ENCODE measurements around the gene MED31. TPM values are rescaled to one million over a fixed set of nuclear protein-coding genes. Genes with fewer than 3 reads are reported as not detected.

The MED31 gene
- total and polyA plus RNA-seq, 2 experiments from 2014 or later = 13.8 to 44.2 TPM

DNA sequence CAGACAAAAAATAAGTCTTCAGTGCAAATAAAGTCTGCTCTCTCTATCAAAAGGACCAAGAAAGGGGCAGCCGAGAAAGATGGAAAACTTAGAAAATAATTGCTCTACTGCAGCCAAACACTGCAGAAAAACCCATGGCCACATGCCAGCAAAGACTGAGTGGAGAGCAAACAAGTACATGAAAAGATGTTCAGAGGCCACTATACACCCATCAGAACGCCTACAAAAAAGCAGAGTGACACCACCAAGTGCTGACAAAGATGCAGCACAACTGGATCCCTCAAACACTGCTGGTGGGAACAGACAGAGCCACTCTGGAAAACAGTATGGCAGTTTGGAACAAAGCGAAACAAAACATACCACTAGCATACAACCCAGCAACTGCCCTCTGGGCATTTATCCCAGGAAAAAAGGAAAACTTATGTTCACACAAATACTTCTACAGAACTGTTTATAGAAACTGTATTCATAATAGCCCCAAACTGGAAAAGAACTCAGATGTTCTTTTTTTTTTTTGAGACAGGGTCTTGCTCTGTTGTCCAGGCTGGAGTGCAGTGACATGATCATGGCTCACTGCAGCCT is 47.6 kb downstream of the MED31 start:
- TF ChIP-seq EZH2phosphoT487 (IDR thresholded peaks at IDR 0.05; ENCODE audit: low read depth, severe bottlenecking, unreplicated experiment) (no peak), EZH2 (IDR thresholded peaks at IDR 0.05; ENCODE audit: borderline replicate concordance) (no peak)
- TF ChIP-seq, protein P1, sequence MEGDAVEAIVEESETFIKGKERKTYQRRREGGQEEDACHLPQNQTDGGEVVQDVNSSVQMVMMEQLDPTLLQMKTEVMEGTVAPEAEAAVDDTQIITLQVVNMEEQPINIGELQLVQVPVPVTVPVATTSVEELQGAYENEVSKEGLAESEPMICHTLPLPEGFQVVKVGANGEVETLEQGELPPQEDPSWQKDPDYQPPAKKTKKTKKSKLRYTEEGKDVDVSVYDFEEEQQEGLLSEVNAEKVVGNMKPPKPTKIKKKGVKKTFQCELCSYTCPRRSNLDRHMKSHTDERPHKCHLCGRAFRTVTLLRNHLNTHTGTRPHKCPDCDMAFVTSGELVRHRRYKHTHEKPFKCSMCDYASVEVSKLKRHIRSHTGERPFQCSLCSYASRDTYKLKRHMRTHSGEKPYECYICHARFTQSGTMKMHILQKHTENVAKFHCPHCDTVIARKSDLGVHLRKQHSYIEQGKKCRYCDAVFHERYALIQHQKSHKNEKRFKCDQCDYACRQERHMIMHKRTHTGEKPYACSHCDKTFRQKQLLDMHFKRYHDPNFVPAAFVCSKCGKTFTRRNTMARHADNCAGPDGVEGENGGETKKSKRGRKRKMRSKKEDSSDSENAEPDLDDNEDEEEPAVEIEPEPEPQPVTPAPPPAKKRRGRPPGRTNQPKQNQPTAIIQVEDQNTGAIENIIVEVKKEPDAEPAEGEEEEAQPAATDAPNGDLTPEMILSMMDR (IDR thresholded peaks at IDR 0.05; ENCODE audit: poor library complexity) = no peak
- WGBS (ENCODE audit: low lambda C conversion rate, missing lambda C conversion rate) = 92% methylated on average over 3 of the region's 3 CpGs
- Histone ChIP-seq H3K4me3 (no peak overlapping the region), H3K4me1 (ENCODE audit: insufficient read depth) (no peaks in the 10 kb centered on the region), H3K36me3 (replicated peaks; ENCODE audit: insufficient read depth, low read depth) (peaks cover 4% of the 10 kb centered on the region), H3K27ac (no peak overlapping the region), H4K20me1 (ENCODE audit: insufficient read depth, poor library complexity, severe bottlenecking) (no peaks in the 10 kb centered on the region), H3K4me2 (no peak overlapping the region), H3K9me2 (replicated peaks; ENCODE audit: insufficient read depth) (no peaks in the 10 kb centered on the region), H3K79me2 (no peaks in the 10 kb centered on the region), H3K9me3 (ENCODE audit: low read depth) (no peaks in the 10 kb centered on the region), H3K27me3 (no peaks in the 10 kb centered on the region), H2AFZ (no peak overlapping the region)
- peak; percentile 8 for DNase-seq (ENCODE audit: low spot score)

DNA sequence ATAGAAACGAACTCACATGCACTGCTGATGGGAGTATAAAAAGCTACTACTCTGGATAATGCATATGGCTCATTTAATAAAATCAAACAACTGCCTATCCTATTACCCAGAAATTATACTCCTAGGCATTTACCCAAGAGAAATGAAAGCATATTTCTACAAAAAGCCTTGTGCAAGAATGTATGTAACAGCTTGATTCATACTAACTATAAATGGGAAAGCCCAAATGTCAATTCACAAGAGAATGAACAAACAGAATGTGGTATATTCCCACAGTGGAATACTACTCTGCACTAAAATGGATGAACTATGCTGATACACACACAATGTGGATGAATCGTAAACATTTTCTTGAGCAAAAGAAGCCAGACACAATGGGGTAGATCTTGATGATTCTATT is 49.3 kb downstream of the MED31 start:
- Histone ChIP-seq H2AFZ (no peak overlapping the region), H3K4me2 (no peak overlapping the region), H4K20me1 (ENCODE audit: insufficient read depth, poor library complexity, severe bottlenecking) (no peaks in the 10 kb centered on the region), H3K9me2 (replicated peaks; ENCODE audit: insufficient read depth) (no peaks in the 10 kb centered on the region), H3K79me2 (no peaks in the 10 kb centered on the region), H3K9me3 (ENCODE audit: low read depth) (no peaks in the 10 kb centered on the region), H3K27ac (no peak overlapping the region), H3K4me1 (ENCODE audit: insufficient read depth) (no peaks in the 10 kb centered on the region), H3K36me3 (replicated peaks; ENCODE audit: insufficient read depth, low read depth) (no peaks in the 10 kb centered on the region), H3K4me3 (no peak overlapping the region), H3K27me3 (no peaks in the 10 kb centered on the region)
- WGBS (ENCODE audit: low lambda C conversion rate, missing lambda C conversion rate) = 91% methylated on average over 2 of the region's 2 CpGs
- no peak for DNase-seq (ENCODE audit: low spot score)
- TF ChIP-seq EZH2 (IDR thresholded peaks at IDR 0.05; ENCODE audit: borderline replicate concordance) (no peak), EZH2phosphoT487 (IDR thresholded peaks at IDR 0.05; ENCODE audit: low read depth, severe bottlenecking, unreplicated experiment) (no peak)
- TF ChIP-seq, protein P1 (IDR thresholded peaks at IDR 0.05; ENCODE audit: poor library complexity) = no peak

DNA sequence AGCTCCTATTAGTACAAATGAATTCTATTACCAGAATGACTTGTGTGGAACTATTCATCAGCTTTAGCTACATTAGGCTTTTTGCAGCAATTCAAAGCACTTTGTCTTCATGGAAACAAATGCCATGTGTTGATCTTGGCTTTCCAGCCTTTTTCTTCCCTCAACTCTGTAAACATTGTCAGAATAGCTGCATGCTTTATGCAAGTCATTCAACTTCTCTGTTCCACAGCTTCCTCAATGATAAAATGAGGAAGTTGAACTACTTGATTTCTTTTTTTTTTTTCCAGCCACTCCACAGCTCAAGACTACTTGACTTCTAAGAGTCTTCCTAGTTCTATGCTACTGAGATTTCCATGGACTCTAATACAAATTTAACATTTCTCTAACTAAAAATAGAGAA is 52.0 kb downstream of the MED31 start:
- H3K36me3 ChIP-seq (replicated peaks; ENCODE audit: insufficient read depth, low read depth) = no peaks in the 10 kb centered on the region
- no peak for DNase-seq (ENCODE audit: low spot score)
- no peak overlapping the region for H3K27ac ChIP-seq
- no peak overlapping the region for H2AFZ ChIP-seq
- H3K79me2 ChIP-seq = no peaks in the 10 kb centered on the region
- no peaks in the 10 kb centered on the region for H3K27me3 ChIP-seq
- H4K20me1 ChIP-seq (ENCODE audit: insufficient read depth, poor library complexity, severe bottlenecking) = no peaks in the 10 kb centered on the region
- H3K9me2 ChIP-seq (replicated peaks; ENCODE audit: insufficient read depth) = no peaks in the 10 kb centered on the region
- TF ChIP-seq EZH2phosphoT487 (IDR thresholded peaks at IDR 0.05; ENCODE audit: low read depth, severe bottlenecking, unreplicated experiment) (no peak), EZH2 (IDR thresholded peaks at IDR 0.05; ENCODE audit: borderline replicate concordance) (no peak)
- TF ChIP-seq, protein P1 (IDR thresholded peaks at IDR 0.05; ENCODE audit: poor library complexity) = no peak
- H3K4me3 ChIP-seq = no peak overlapping the region
- no peak overlapping the region for H3K4me2 ChIP-seq
- H3K9me3 ChIP-seq (ENCODE audit: low read depth) = no peaks in the 10 kb centered on the region
- H3K4me1 ChIP-seq (ENCODE audit: insufficient read depth) = no peaks in the 10 kb centered on the region

DNA sequence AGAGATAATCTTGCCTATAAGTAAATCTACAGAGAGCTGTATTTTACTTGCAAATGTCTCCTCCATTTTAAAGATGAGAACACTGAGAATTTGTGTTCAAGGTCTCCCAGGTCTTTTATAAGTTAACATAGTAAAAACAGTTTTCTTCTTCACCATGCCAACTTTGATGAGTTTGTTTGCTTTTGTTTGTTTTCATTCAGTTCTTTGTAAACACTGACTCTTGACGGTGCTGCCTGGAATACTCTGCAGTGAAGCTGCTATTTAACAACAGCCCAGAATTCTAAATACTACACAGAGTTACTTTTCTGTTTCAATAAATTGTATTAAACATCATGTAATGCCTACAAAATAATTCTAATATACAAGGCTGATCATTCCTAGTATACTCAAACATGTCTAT is 53.7 kb downstream of the MED31 start:
- no peak overlapping the region for H3K4me2 ChIP-seq
- no peak for DNase-seq (ENCODE audit: low spot score)
- peaks cover under 1% of the 10 kb centered on the region for H3K4me1 ChIP-seq (ENCODE audit: insufficient read depth)
- H3K9me3 ChIP-seq (ENCODE audit: low read depth) = no peaks in the 10 kb centered on the region
- no peaks in the 10 kb centered on the region for H3K9me2 ChIP-seq (replicated peaks; ENCODE audit: insufficient read depth)
- H4K20me1 ChIP-seq (ENCODE audit: insufficient read depth, poor library complexity, severe bottlenecking) = no peaks in the 10 kb centered on the region
- no peaks in the 10 kb centered on the region for H3K79me2 ChIP-seq
- no peaks in the 10 kb centered on the region for H3K27me3 ChIP-seq
- H2AFZ ChIP-seq = no peak overlapping the region
- TF ChIP-seq EZH2phosphoT487 (IDR thresholded peaks at IDR 0.05; ENCODE audit: low read depth, severe bottlenecking, unreplicated experiment) (no peak), EZH2 (IDR thresholded peaks at IDR 0.05; ENCODE audit: borderline replicate concordance) (no peak)
- TF ChIP-seq, protein P1 (IDR thresholded peaks at IDR 0.05; ENCODE audit: poor library complexity) = no peak
- H3K36me3 ChIP-seq (replicated peaks; ENCODE audit: insufficient read depth, low read depth) = no peaks in the 10 kb centered on the region
- WGBS (ENCODE audit: low lambda C conversion rate, missing lambda C conversion rate) = 76% methylated on average over 1 of the region's 1 CpG
- no peak overlapping the region for H3K27ac ChIP-seq
- H3K4me3 ChIP-seq = no peak overlapping the region
